Lower leg skin (tissue), 4 donors: Measurements from ENCODE around the gene NAPSA. TPM values are rescaled to one million over a fixed set of nuclear protein-coding genes. Genes with fewer than 3 reads are reported as not detected.
"Not testable (repeated sequence)": the region's sequence is repeated elsewhere in the genome, so short reads cannot be mapped to it uniquely, and the experiment has no call there.

ENCODE experiments used
- DNase-seq, 2 donors: peaks; one replicate each; pipeline ENCODE4 v3.0.0-alpha.2; 2019; ENCODE audit warnings: low spot score in 2 of 2
- H3K4me3 ChIP-seq: fragments of 200-600 bp; sonication (generic); 2 replicates; pipeline ENCODE4 v1.5.1; 2017; ENCODE audit warnings: mild to moderate bottlenecking, low read depth; ENCODE audit not compliant: poor library complexity, severe bottlenecking
- CTCF ChIP-seq, 3 donors: fragments of 450-650 bp; IDR thresholded peaks; one replicate each; pipeline ENCODE4 v1.5.1; 2016; ENCODE audit warnings: antibody characterized with exemption in 3 of 3, mild to moderate bottlenecking in 3 of 3, moderate library complexity in 2 of 3
- POLR2A ChIP-seq, 2 donors: fragments of 450-650 bp; IDR thresholded peaks; one replicate each; pipeline ENCODE4 v1.6.1; 2016 to 2017; ENCODE audit warnings: antibody characterized with exemption in 2 of 2, mild to moderate bottlenecking in 1 of 2, moderate library complexity in 1 of 2
- WGBS, 2 donors: methylation state at CpG; one replicate each; pipeline ENCODE4 v1.1.5; 2018; 5-methylcytosine and 5-hydroxymethylcytosine counted together
- intact Hi-C: fragments of 100-400 bp; cut with DNase I; formaldehyde crosslinking; loops from one replicate; pipeline ENCODE4 v1.15.0; 2023; ENCODE audit warnings: low total_unique reads
- total RNA-seq, 4 donors: library from RNA; depleted of rRNA; stranded (reverse); fragments of >200 nt; gene quantifications; one replicate each; pipeline ENCODE4 v1.1.0, GENCODE V29; 2016

Gene NAPSA
- total RNA-seq, 4 donors from 2014 or later: 0.51 to 5.9 (median 2.6) TPM

GRCh38 chr19:50399368-50399745 is 33.9 kb upstream of the NAPSA start:
- DNase-seq: no peak
- H3K4me3 ChIP-seq: no peak overlapping the region
- intact Hi-C loops: no loop called here
- 97 to 98% methylated on average over 10 of the region's 10 CpGs for WGBS, 2 donors
- TF ChIP-seq CTCF (IDR thresholded peaks at IDR 0.05): no peak
- TF ChIP-seq POLR2A (IDR thresholded peaks at IDR 0.05): no peak

GRCh38 chr19:50398675-50399367 is 33.4 kb upstream of the NAPSA start:
- intact Hi-C loops: no loop called here
- no peak overlapping the region for H3K4me3 ChIP-seq
- 87 to 92% methylated on average over 13 of the region's 13 CpGs for WGBS, 2 donors
- no peak for DNase-seq
- TF ChIP-seq CTCF (IDR thresholded peaks at IDR 0.05) (no peak), POLR2A (IDR thresholded peaks at IDR 0.05) (no peak)

GRCh38 chr19:50394017-50394416 is 28.6 kb upstream of the NAPSA start:
- WGBS, 2 donors: 89 to 93% methylated on average over 9 of the region's 9 CpGs
- DNase-seq: no peak
- TF ChIP-seq CTCF (IDR thresholded peaks at IDR 0.05) (no peak), POLR2A (IDR thresholded peaks at IDR 0.05) (no peak)
- H3K4me3 ChIP-seq: no peak overlapping the region
- intact Hi-C loops: no loop called here

- intact Hi-C loops: no loop called here
- H3K4me3 ChIP-seq: no peak overlapping the region
- no peak for TF ChIP-seq POLR2A (IDR thresholded peaks at IDR 0.05)
- TF ChIP-seq CTCF (IDR thresholded peaks at IDR 0.05): no peak
- DNase-seq: no peak
- WGBS, 2 donors: 92 to 95% methylated on average over 4 of the region's 4 CpGs
These were observed 28.1 kb upstream of the NAPSA start for GRCh38 chr19:50393589-50393988.

- intact Hi-C loops: no loop called here
- no peak for DNase-seq
- H3K4me3 ChIP-seq: no peak overlapping the region
- TF ChIP-seq POLR2A (IDR thresholded peaks at IDR 0.05) (no peak), CTCF (IDR thresholded peaks at IDR 0.05) (no peak)
- 91 to 95% methylated on average over 5 of the region's 5 CpGs for WGBS, 2 donors
These were observed 27.3 kb upstream of the NAPSA start for GRCh38 chr19:50392759-50393158.

- WGBS, 2 donors: 95 to 97% methylated on average over 19 to 23 of the region's 23 CpGs
- H3K4me3 ChIP-seq, DNase-seq, intact Hi-C loops: not testable (repeated sequence)
These were observed 25.5 kb upstream of the NAPSA start for GRCh38 chr19:50390952-50391351.

GRCh38 chr19:50390295-50390694 is 24.9 kb upstream of the NAPSA start:
- H3K4me3 ChIP-seq, intact Hi-C loops, DNase-seq: not testable (repeated sequence)
- 91 to 92% methylated on average over 3 of the region's 3 CpGs for WGBS, 2 donors
